ENCODE results near the gene CPHXL2. TPM values are rescaled to one million over a fixed set of nuclear protein-coding genes. Genes with fewer than 3 reads are reported as not detected.

Gene CPHXL2
- total RNA-seq, 1 donor from 2014 or later: not detected

- Histone ChIP-seq H3K27ac (replicated peaks) (peak overlapping the region; percentile 96), H3K27me3 (ENCODE audit: low read depth) (no peaks in the 10 kb centered on the region), H3K4me3 (peak overlapping the region; percentile 97), H3K36me3 (peaks cover 26% of the 10 kb centered on the region), H3K9me3 (replicated peaks) (no peaks in the 10 kb centered on the region), H3K4me1 (peaks cover 86% of the 10 kb centered on the region)
- no peak for DNase-seq
- intact Hi-C loops (cut with micrococcal nuclease): loop anchor here (10.0 kb wide), 1 partner anchor 118 kb away; no protein-coding TSS in a partner anchor
- TF ChIP-seq, protein P1, sequence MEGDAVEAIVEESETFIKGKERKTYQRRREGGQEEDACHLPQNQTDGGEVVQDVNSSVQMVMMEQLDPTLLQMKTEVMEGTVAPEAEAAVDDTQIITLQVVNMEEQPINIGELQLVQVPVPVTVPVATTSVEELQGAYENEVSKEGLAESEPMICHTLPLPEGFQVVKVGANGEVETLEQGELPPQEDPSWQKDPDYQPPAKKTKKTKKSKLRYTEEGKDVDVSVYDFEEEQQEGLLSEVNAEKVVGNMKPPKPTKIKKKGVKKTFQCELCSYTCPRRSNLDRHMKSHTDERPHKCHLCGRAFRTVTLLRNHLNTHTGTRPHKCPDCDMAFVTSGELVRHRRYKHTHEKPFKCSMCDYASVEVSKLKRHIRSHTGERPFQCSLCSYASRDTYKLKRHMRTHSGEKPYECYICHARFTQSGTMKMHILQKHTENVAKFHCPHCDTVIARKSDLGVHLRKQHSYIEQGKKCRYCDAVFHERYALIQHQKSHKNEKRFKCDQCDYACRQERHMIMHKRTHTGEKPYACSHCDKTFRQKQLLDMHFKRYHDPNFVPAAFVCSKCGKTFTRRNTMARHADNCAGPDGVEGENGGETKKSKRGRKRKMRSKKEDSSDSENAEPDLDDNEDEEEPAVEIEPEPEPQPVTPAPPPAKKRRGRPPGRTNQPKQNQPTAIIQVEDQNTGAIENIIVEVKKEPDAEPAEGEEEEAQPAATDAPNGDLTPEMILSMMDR (IDR thresholded peaks at IDR 0.05; ENCODE audit: borderline replicate concordance): no peak
These were observed 29.7 kb downstream of the CPHXL2 start for GRCh38 chr16:75647112-75647491.

- Histone ChIP-seq H3K4me3 (no peak overlapping the region), H3K36me3 (peaks cover 46% of the 10 kb centered on the region), H3K27me3 (ENCODE audit: low read depth) (no peaks in the 10 kb centered on the region), H3K9me3 (replicated peaks) (no peaks in the 10 kb centered on the region), H3K4me1 (peaks cover 59% of the 10 kb centered on the region), H3K27ac (replicated peaks) (no peak overlapping the region)
- intact Hi-C loops (cut with micrococcal nuclease): loop anchor here (10.0 kb wide), 1 partner anchor 120 kb away; no protein-coding TSS in a partner anchor
- DNase-seq: no peak
- TF ChIP-seq, protein P1 (IDR thresholded peaks at IDR 0.05; ENCODE audit: borderline replicate concordance): no peak
These were observed 32.4 kb downstream of the CPHXL2 start for GRCh38 chr16:75644240-75645012.

DNA sequence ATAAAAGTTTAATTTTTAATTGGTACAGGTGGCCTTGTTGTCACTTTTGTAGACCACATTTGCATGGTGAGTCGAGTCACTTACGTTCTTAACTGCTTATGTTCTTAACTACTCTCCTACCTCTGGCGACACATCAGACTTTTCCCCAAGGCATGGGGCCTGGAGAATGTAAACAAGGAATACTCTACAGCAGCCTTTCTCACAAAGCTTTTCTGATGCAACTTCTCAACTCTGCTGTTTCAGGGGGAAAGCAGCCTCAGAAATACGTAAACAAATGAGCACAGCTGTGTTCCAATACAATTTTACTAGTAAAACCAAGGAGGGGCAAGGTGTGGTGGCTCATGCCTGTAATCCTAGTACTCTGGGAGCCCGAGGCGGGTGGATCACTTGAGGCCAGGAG is 36.2 kb downstream of the CPHXL2 start:
- Histone ChIP-seq H3K27me3 (ENCODE audit: low read depth) (no peaks in the 10 kb centered on the region), H3K36me3 (peaks cover 84% of the 10 kb centered on the region), H3K4me1 (peaks cover 22% of the 10 kb centered on the region), H3K9me3 (replicated peaks) (no peaks in the 10 kb centered on the region), H3K27ac (replicated peaks) (no peak overlapping the region), H3K4me3 (no peak overlapping the region)
- TF ChIP-seq, protein P1 (IDR thresholded peaks at IDR 0.05; ENCODE audit: borderline replicate concordance): no peak
- intact Hi-C loops (cut with micrococcal nuclease): loop anchor here (10.0 kb wide), 1 partner anchor 124 kb away; no protein-coding TSS in a partner anchor
- DNase-seq: no peak

- TF ChIP-seq, protein P1 (IDR thresholded peaks at IDR 0.05; ENCODE audit: borderline replicate concordance): no peak
These were observed 41.8 kb downstream of the CPHXL2 start for GRCh38 chr16:75635036-75635435.

GRCh38 chr16:75632857-75633256 is 44.0 kb downstream of the CPHXL2 start:
- TF ChIP-seq, protein P1 (IDR thresholded peaks at IDR 0.05; ENCODE audit: borderline replicate concordance): no peak

More at GRCh38 chr16:75635036-75635435, 41.8 kb downstream of the CPHXL2 start:
- Histone ChIP-seq H3K9me3 (replicated peaks) (no peaks in the 10 kb centered on the region), H3K27me3 (ENCODE audit: low read depth) (no peaks in the 10 kb centered on the region), H3K4me1 (no peaks in the 10 kb centered on the region), H3K4me3 (no peak overlapping the region), H3K27ac (replicated peaks) (no peak overlapping the region), H3K36me3 (peaks cover 99% of the 10 kb centered on the region)
- intact Hi-C loops (cut with micrococcal nuclease): loop anchor here (10.0 kb wide), 1 partner anchor 60 kb away; no protein-coding TSS in a partner anchor
- no peak for DNase-seq

More at GRCh38 chr16:75632857-75633256, 44.0 kb downstream of the CPHXL2 start:
- intact Hi-C loops (cut with micrococcal nuclease): loop anchor here (10.0 kb wide), 1 partner anchor 62 kb away; no protein-coding TSS in a partner anchor
- DNase-seq: no peak
- Histone ChIP-seq H3K9me3 (replicated peaks) (no peaks in the 10 kb centered on the region), H3K4me1 (peaks cover 6% of the 10 kb centered on the region), H3K27me3 (ENCODE audit: low read depth) (no peaks in the 10 kb centered on the region), H3K36me3 (peaks cover 99% of the 10 kb centered on the region), H3K27ac (replicated peaks) (no peak overlapping the region), H3K4me3 (no peak overlapping the region)
